ENCODE data around the gene SWSAP1.
"Not testable (repeated sequence)": the region's sequence is repeated elsewhere in the genome, so short reads cannot be mapped to it uniquely, and the experiment has no call there.

Gene SWSAP1

GRCh38 chr19:11374433-11375142 lies at the start of gene SWSAP1:
Gene SWSAP1, plus strand, starts transcription at chr19:11374666. Its CDS starts 15 bp downstream, at chr19:11374681.
- peak; percentile 100 for DNase-seq (ENCODE audit: low spot score)

- DNase-seq (ENCODE audit: low spot score) = no peak
Measured at GRCh38 chr19:11324748-11325389, 49.6 kb upstream of the SWSAP1 start.

- DNase-seq (ENCODE audit: low spot score) = no peak
Measured at GRCh38 chr19:11325544-11325943, 48.9 kb upstream of the SWSAP1 start.

DNA sequence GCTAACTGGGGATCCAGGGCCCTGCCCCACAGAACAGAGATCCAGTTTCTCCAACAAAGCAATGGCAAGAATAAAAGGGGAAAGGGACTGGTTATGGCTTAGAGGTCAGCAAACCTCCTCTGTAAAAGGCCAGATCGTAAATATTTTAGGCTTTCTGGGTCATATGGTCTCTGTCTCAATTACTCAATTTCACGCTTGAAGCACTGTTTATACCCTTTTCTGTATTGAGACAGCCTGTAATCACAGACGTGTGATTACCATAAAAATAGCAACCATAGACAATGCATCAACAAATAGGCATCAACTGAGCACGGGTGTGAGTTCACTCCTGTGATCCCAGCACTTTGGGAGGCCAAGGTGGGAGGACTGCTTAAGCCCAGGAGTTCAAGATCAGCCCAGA lies 44.3 kb upstream of the SWSAP1 start:
- no peak for DNase-seq (ENCODE audit: low spot score)

GRCh38 chr19:11331502-11331901 lies 43.0 kb upstream of the SWSAP1 start:
- no peak for DNase-seq (ENCODE audit: low spot score)

DNA sequence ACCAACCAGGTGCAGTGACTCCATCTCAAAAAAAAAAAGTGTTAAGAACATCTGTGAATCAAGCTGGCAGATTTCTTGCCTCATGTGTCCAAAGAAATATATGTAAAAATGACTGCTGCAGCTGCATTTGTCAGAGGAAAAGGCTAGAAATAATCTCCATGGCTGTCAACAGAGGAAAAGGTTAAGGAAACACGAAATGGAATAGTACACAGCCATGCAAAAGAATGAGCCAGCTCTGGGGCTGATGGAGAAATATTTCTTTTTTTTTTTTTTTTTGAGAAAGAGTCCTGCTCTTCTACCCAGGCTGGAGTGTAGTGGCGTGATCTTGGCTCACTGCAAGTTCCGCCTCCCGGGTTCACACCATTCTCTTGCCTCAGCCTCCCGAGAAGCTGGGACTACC lies 41.6 kb upstream of the SWSAP1 start:
- no peak for DNase-seq (ENCODE audit: low spot score)

GRCh38 chr19:11333838-11334237 lies 40.6 kb upstream of the SWSAP1 start:
- DNase-seq (ENCODE audit: low spot score) = not testable (repeated sequence)

GRCh38 chr19:11335449-11336146 lies 38.9 kb upstream of the SWSAP1 start:
- no peak for DNase-seq (ENCODE audit: low spot score)

GRCh38 chr19:11337080-11337479 lies 37.4 kb upstream of the SWSAP1 start:
- DNase-seq (ENCODE audit: low spot score) = no peak

DNA sequence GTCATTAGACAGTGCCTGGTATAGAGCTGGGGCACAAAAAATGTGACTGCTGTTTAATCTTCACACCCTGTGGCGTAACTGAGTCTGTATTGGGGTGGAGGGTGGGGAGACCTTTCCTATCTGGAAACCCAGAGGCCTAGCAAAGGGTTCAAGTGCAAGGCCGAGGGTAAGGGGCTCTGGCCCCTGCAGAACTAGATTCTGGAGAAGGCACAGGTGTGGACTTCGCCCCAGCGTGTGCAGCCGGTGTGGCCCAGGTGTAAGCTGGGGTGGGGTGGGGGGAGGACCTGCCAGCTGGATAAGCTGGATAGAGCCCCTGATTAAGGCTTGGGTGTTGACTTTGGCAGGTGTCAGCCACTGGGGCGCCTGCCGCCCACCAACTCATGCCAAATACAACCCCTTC lies 36.3 kb upstream of the SWSAP1 start:
- DNase-seq (ENCODE audit: low spot score) = no peak

DNA sequence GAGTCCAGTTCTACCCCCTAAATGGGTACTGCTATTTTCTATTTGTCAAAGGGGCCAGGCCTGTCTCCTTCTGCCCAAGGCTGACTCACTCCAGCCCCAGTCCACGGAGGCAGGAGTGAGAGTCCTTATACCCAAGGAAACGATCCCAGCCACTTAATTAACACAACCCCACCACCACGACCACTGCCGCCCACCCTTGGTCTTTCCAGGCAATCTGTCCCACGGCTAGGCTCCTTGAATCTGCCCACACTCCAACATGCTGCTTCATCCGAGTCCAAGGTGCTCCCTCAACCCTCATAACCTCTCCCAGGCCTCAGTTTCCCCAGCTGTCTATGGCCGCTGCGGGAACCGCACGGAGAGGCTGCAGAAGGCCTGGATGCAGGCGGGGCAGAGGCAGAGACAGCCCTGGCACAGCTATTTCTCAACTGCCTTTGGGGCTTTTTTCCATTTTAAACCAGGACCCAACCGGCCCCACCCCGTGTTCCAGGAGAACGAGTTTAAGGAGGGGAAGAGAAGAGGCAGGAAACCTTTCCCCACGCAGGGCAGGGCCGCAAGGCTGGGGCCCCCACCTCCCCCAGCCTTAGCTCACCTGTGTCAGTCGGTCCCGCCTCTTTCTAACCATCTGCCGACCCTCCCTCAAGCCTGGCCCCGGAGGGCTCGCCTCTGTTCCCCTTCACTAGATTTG lies 35.8 kb upstream of the SWSAP1 start:
- DNase-seq (ENCODE audit: low spot score) = no peak

- DNase-seq (ENCODE audit: low spot score) = peak; percentile 85
Measured at GRCh38 chr19:11339254-11340098, 35.0 kb upstream of the SWSAP1 start, which contains the start of gene RAB3D. Gene RAB3D, minus strand, starts transcription at chr19:11339657. Its CDS starts 2,258 bp downstream, at chr19:11337399.

- DNase-seq (ENCODE audit: low spot score) = not testable (repeated sequence)
Measured at GRCh38 chr19:11340099-11340467, 34.4 kb upstream of the SWSAP1 start.

DNA sequence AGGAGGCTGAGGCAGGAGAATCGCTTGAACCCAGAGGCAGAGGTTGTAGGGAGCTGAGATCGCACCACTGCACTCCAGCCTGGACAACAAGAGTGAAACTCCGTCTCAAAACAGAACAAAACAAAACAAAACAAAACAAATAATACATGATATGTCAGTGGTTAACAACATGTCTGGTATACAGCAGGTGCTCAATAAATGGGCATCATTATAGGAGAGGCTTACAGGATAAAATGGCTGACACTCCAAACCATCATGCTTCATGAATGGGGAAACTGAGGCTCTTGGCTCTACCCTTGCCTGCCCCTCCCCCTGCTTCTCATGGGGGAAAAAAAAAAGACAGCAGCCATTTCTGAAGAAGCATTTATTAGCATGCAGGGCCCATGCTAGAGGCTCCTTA lies 32.0 kb upstream of the SWSAP1 start:
- no peak for DNase-seq (ENCODE audit: low spot score)

GRCh38 chr19:11345122-11345803 lies 29.2 kb upstream of the SWSAP1 start:
- no peak for DNase-seq (ENCODE audit: low spot score)

DNA sequence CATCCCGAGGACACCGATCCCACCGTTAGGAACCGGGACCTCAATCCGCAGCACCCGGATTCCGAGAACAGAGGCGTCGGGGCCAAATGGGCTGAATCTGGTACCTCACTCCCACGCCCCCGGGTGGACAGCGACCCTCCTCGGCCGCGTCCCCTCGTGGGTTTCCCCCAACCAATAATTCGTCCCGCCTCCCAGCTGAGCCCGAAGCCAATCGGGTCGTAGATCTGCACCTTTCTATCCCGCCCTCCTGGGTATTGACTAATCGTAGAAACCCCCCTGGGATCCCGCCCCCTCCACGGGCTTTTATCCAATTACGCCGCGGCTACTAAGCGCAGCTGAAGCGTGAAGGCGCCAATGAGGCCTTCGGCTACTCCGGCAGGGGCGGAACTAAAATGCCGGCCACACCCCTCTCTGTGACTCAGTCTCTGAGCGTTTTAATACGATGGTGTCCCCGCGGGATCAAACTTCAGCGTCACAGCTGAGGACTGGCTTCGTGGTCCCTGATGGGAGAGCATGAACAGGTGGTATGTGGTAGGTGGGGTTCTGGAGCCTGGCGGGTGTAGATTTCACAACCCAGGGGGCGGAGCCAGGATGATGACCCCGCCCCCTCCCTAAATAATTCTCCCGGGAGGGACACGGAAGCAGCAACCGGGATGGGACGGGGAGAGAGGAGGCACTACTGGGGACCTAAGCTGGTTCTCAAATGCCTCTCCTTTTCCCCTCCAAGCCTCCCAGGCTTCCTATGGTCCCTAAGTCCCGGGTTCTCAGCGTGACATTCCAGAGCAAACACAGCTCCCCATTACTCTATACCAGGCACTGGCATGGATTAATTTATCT lies 28.1 kb upstream of the SWSAP1 start, which contains the start of the genes CCDC159 and TMEM205:
Gene CCDC159, plus strand, starts transcription at position 416 of the 837 bp plus-strand sequence. Its CDS starts 88 bp downstream, at position 504.
Gene TMEM205, minus strand, starts transcription at position 165 of the 837 bp plus-strand sequence. CDS start 649 bp downstream, outside the sequence.
- DNase-seq (ENCODE audit: low spot score) = peak; percentile 99

DNA sequence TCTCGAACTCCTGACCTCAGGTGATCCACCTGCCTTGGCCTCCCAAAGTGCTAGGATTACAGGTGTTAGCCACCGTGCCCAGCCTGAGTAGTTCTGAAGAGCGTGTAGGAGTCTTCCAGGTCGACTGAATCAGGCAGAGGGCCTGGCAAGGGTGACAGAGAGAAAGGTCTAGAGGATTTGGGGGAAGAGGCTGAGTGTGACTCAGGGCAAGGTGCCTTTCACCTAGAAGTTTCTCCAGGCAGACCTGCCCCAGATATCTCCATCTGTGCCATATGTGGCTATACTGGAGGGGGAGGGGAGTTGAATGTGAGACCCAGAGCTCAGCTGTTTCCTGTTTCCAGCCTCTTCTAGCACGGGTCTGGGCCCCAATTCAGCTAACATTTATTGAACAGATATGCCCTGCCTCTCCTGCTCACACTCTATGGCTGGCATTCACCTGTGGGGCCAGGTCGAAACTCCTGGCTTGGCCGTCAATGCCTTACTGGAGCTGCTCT lies 26.9 kb upstream of the SWSAP1 start:
- DNase-seq (ENCODE audit: low spot score) = no peak

- no peak for DNase-seq (ENCODE audit: low spot score)
Measured at GRCh38 chr19:11349171-11349570, 25.3 kb upstream of the SWSAP1 start.

- not testable (repeated sequence) for DNase-seq (ENCODE audit: low spot score)
Measured at GRCh38 chr19:11354102-11354501, 20.4 kb upstream of the SWSAP1 start.

Data from putamen (tissue), 1 donor.